Measurements from ENCODE around the gene NSRP1.

The NSRP1 gene

DNA sequence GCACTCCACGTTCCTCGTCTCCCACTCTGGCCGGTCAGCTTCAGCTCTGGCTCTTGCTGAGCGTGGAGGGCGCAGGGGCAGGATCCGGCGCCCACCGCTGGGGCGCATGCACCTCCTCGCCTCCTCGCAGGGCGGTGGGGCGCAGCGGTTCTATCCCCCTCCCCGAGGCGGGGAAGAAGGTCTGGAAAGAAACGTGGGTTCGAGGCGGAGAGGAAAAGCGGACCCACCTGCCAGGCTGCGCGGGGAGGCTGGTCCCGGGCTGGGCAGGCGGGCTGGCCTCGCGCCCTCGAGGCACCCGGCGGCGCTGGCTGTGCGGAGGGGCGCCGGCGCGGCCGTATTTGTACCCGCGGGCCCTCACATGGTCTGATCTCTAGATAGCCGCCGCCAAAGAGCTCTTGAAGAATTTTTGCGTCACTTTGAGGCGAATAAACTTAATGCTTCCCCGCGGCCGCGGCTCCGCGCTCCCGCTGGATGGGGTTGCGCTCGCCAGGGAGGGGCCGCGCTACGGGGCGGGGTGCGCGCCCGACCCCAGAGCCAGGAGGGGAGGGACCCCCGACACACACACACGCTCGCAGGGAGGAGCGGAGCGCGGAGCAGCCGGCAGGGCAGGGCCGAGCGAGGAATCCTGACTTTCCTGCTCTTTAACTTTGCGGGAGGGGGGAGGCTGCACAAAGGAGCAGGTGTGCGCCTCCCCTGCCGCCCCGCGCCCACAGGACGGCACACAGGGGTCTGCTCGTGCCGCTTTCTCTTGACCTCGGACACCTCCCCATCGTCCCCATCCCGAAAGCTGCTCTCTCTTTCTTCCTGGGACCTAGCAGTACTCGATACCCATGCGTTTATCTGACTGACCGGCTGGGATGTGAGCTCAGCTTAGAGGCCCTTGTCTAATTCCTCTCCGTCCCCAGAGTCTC is 119.0 kb downstream of the NSRP1 start, which contains the start of gene SLC6A4:
TSS of gene SLC6A4 (minus strand) at position 312 of the 911 bp plus-strand sequence. CDS start 13,739 bp downstream, outside the sequence.
- H3K4me3 ChIP-seq (ENCODE audit: low read length): peak within 1 kb of the TSS; percentile 49
- H3K27ac ChIP-seq (ENCODE audit: low read length): no peak within 1 kb of the TSS
- H3K9me2 ChIP-seq (replicated peaks; ENCODE audit: insufficient read depth, low read length): no peaks in the 10 kb centered on the region
- no peaks in the 10 kb centered on the region for H3K36me3 ChIP-seq (replicated peaks; ENCODE audit: insufficient read depth, low read length)
- peaks cover 30% of the 10 kb centered on the region for H3K27me3 ChIP-seq (replicated peaks; ENCODE audit: insufficient read depth, low read length)
- H3K4me2 ChIP-seq (ENCODE audit: low read depth, low read length): peak within 1 kb of the TSS; percentile 86
- H3F3A ChIP-seq (ENCODE audit: insufficient read depth, low read length): no peaks in the 10 kb centered on the region
- H3K79me2 ChIP-seq (ENCODE audit: low read length): no peaks in the 10 kb centered on the region
- no peaks in the 10 kb centered on the region for H3K9me3 ChIP-seq (replicated peaks; ENCODE audit: insufficient read depth, low read length)
- TF ChIP-seq EZH2phosphoT487 (IDR thresholded peaks at IDR 0.05; ENCODE audit: low read length): no peak
- TF ChIP-seq, protein P1, sequence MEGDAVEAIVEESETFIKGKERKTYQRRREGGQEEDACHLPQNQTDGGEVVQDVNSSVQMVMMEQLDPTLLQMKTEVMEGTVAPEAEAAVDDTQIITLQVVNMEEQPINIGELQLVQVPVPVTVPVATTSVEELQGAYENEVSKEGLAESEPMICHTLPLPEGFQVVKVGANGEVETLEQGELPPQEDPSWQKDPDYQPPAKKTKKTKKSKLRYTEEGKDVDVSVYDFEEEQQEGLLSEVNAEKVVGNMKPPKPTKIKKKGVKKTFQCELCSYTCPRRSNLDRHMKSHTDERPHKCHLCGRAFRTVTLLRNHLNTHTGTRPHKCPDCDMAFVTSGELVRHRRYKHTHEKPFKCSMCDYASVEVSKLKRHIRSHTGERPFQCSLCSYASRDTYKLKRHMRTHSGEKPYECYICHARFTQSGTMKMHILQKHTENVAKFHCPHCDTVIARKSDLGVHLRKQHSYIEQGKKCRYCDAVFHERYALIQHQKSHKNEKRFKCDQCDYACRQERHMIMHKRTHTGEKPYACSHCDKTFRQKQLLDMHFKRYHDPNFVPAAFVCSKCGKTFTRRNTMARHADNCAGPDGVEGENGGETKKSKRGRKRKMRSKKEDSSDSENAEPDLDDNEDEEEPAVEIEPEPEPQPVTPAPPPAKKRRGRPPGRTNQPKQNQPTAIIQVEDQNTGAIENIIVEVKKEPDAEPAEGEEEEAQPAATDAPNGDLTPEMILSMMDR (IDR thresholded peaks at IDR 0.05; ENCODE audit: low read length): no peak
- no peak for TF ChIP-seq EZH2 (optimal IDR thresholded peaks at IDR 0.05; ENCODE audit: low read depth, low read length)
- H3K9ac ChIP-seq (ENCODE audit: low read length): no peak within 1 kb of the TSS
- no peaks in the 10 kb centered on the region for H4K20me1 ChIP-seq (ENCODE audit: insufficient read depth, low read length)
- H3K4me1 ChIP-seq (ENCODE audit: low read length): no peaks in the 10 kb centered on the region
- H2AFZ ChIP-seq (ENCODE audit: low read length): peak within 1 kb of the TSS; percentile 63
- DNase-seq: no peak
